Psoas muscle (tissue), 8 donors: ENCODE data around the gene NAV2. TPM values are rescaled to one million over a fixed set of nuclear protein-coding genes. Genes with fewer than 3 reads are reported as not detected.
A peak's percentile ranks its signal among the peaks of the same experiment; 100 is the strongest.

ENCODE experiments used
- ATAC-seq, 4 donors: fragments of 200-7000 bp; cut with Tn5 transposase; one replicate each; pipeline ENCODE4 v1.9.1; 2020; ENCODE audit warnings: moderate library complexity in 3 of 4, mild to moderate bottlenecking in 2 of 4
- DNase-seq, 2 donors: peaks; one replicate each; pipeline ENCODE4 v3.0.0-alpha.2; 2020
- H3K27ac ChIP-seq: fragments of 200-600 bp; one replicate; pipeline ENCODE4 v1.8.0; 2022
- H3K27me3 ChIP-seq, 3 donors: fragments of 200-600 bp in 1 of 3; one replicate each; pipeline versions ENCODE4 v1.6.1 to v1.8.0; 2013 to 2022; ENCODE audit warnings: low read length in 2 of 3, mild to moderate bottlenecking in 2 of 3, moderate library complexity in 1 of 3; ENCODE audit not compliant: insufficient read depth in 3 of 3
- H3K36me3 ChIP-seq, 2 donors: fragments of 200-600 bp in 1 of 2; one replicate each; pipeline versions ENCODE4 v1.6.1 to v1.8.0; 2013 to 2022; ENCODE audit warnings: low read depth in 1 of 2, mild to moderate bottlenecking in 1 of 2, moderate library complexity in 1 of 2; ENCODE audit not compliant: insufficient read depth in 1 of 2
- H3K4me1 ChIP-seq: fragments of 200-600 bp; one replicate; pipeline ENCODE4 v1.8.0; 2022
- H3K4me3 ChIP-seq: fragments of 200-600 bp; one replicate; pipeline ENCODE4 v1.8.0; 2022; ENCODE audit warnings: mild to moderate bottlenecking
- H3K9me3 ChIP-seq: fragments of 200-600 bp; one replicate; pipeline ENCODE4 v1.8.0; 2022
- WGBS, 3 donors: extraction: QIAGEN DNeasy Blood & Tissue Kit; methylation state at CpG; one replicate each; pipeline versions ENCODE4 v1.1.6 to v1.1.7; 2013; 5-methylcytosine and 5-hydroxymethylcytosine counted together
- intact Hi-C, 2 donors: fragments of 100-400 bp; cut with DNase I; formaldehyde crosslinking; loops; one replicate each; pipeline versions ENCODE4 v1.11.0 to v1.14.2; 2022
- polyA plus RNA-seq, 3 donors: library from polyadenylated mRNA; stranded (reverse); fragments of 200-250 nt; gene quantifications; one replicate each; pipeline ENCODE4 v1.2.3, GENCODE V29; 2013
- total RNA-seq, 4 donors: library from RNA; stranded (reverse); fragmentation: NEBNext Ultra II Directional in 2 of 4; extraction: Animal tissue kit (Norgen Biotek cat#: 25700) in 2 of 4; gene quantifications; one replicate each; pipeline versions ENCODE4 v1.2.1 to v1.2.4, GENCODE V29; 2021 to 2023
- TF ChIP-seq, protein P1 (sequence below): fragments of 200-600 bp; IDR thresholded peaks from one replicate; pipeline ENCODE4 v1.8.0; 2022; ENCODE audit warnings: antibody characterized with exemption
- donor health status: healthy with polysubstance abuse.
- donor health status: DM: no; HTN: no; CAD: no; lungs with moderate emphysema.
- donor health status: Bipolar disorder and iron deficiency.
- donor health status: healthy.
- donor health status: DM: yes; HTN: yes; CAD: no.
- donor health status: DM: no; HTN: no; CAD: no.
- donor health status: DM: no; HTN: no; CAD: no.
- donor health status: DM: yes; HTN: yes; CAD: no.

The NAV2 gene
- total and polyA plus RNA-seq, 7 donors: 0.68 to 21.8 (median 2.9) TPM

DNA sequence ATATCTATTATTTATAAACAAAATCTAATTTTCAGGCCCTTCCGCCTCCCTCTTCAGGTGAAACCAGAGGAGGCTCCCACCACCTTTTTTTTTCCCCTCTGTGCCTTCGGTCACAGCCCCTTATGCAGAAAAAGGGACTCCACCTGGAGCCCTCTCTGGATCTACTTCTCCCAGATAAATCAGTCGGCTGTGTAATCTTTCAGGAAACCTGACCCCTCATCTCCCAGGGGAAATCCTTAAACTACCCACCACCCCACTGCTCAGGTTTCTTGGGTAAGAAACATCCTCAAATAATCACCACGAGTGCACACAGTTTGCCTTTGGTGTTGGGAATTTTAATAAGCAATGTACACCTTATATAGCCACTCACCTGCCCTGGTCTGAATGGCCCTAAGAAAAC lies 104.2 kb downstream of the NAV2 start:
- intact Hi-C loops: no loop called here
- WGBS, 3 donors: 32 to 55% (median 39%) methylated on average over 4 of the region's 4 CpGs
- Histone ChIP-seq H3K4me1 (peaks cover 65% of the 10 kb centered on the region), H3K4me3 (no peak overlapping the region), H3K27me3 (no peaks in the 10 kb centered on the region), H3K36me3 (no peaks in the 10 kb centered on the region), H3K9me3 (no peaks in the 10 kb centered on the region), H3K27ac (no peak overlapping the region)
- ATAC-seq (no peak), DNase-seq (no peak)
- TF ChIP-seq, protein P1, sequence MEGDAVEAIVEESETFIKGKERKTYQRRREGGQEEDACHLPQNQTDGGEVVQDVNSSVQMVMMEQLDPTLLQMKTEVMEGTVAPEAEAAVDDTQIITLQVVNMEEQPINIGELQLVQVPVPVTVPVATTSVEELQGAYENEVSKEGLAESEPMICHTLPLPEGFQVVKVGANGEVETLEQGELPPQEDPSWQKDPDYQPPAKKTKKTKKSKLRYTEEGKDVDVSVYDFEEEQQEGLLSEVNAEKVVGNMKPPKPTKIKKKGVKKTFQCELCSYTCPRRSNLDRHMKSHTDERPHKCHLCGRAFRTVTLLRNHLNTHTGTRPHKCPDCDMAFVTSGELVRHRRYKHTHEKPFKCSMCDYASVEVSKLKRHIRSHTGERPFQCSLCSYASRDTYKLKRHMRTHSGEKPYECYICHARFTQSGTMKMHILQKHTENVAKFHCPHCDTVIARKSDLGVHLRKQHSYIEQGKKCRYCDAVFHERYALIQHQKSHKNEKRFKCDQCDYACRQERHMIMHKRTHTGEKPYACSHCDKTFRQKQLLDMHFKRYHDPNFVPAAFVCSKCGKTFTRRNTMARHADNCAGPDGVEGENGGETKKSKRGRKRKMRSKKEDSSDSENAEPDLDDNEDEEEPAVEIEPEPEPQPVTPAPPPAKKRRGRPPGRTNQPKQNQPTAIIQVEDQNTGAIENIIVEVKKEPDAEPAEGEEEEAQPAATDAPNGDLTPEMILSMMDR: no peak

DNA sequence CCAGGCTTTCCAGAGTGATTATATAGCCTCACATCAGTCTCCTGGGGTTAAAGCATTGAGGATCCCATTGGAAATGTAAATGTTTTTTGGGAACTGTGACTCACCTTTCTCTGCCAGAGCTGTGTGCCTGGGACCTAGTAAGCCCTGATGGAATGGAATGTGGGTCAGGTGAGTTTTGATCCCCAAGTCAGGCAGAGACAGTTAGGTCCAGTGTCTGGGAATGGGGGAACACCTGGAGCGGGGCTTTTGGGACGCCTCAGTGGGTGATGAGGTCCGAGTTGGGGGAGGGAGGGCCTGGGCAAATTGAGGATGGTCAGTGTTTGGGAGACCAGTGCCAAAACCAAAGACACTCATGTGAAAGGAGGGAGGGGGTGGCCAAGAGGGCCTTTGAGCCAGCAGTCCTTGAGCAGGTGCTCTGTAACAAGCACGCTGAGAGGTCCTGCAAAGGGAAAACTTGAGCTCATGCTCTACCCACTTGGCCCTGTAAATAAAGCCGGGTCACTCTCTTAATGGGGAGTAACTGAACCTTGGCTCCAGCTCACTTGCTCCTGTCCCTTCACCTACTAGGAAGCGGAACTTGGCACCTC lies 104.7 kb downstream of the NAV2 start:
- intact Hi-C loops: no loop called here
- DNase-seq: no peak
- Histone ChIP-seq H3K4me1 (peaks cover 60% of the 10 kb centered on the region), H3K36me3 (no peaks in the 10 kb centered on the region), H3K9me3 (no peaks in the 10 kb centered on the region), H3K27ac (no peak overlapping the region), H3K27me3 (no peaks in the 10 kb centered on the region), H3K4me3 (no peak overlapping the region)
- TF ChIP-seq, protein P1: no peak
- WGBS, 3 donors: 50 to 66% (median 65%) methylated on average over 6 of the region's 6 CpGs
- peak in 2 of 4 donors; percentile 17 to 36 for ATAC-seq

DNA sequence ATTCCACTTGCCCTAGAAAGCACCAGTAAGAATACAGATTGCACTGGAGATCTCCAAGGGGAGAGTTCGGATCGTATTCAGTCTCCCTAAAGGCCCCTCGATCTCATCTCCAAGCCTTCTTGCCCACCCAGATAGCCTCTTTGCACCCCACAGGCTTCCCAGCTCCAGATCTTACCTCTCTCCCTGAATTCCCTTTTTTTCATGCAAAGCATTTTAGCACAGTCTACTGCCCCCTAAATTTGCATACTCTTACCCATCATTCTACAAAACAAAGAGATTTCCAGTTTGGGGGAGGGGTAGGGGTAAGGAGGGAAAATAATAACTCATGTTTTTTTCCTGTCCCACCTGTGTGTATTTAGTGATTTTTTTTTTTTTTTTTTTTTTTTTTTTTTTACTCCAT lies 105.2 kb downstream of the NAV2 start:
- no peaks in the 10 kb centered on the region for H3K27me3 ChIP-seq
- TF ChIP-seq, protein P1: no peak
- H3K4me1 ChIP-seq: peaks cover 55% of the 10 kb centered on the region
- intact Hi-C loops: no loop called here
- H3K9me3 ChIP-seq: no peaks in the 10 kb centered on the region
- no peak overlapping the region for H3K4me3 ChIP-seq
- no peaks in the 10 kb centered on the region for H3K36me3 ChIP-seq
- 39 to 60% (median 58%) methylated on average over 3 of the region's 3 CpGs for WGBS, 3 donors
- no peak for ATAC-seq
- no peak for DNase-seq
- no peak overlapping the region for H3K27ac ChIP-seq

DNA sequence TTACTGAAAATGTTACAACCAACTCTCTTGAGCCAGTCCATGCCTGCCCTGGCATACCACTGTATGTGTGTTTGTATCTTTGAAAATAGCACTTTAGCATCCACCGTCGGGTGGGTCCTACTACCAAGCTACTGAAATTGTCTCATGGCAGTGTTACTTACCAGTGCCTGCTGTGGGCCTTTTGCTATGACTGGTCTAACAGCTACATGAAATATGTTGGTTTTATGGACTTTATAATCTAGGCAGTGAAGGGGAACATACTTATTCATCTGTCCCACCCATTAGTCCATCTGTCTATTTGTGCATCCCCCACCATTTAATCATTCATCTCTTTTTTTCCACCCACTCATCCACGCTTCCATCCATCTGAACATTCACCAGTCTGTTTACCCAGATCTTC lies 106.0 kb downstream of the NAV2 start:
- intact Hi-C loops: no loop called here
- ATAC-seq: no peak
- no peaks in the 10 kb centered on the region for H3K9me3 ChIP-seq
- TF ChIP-seq, protein P1: no peak
- H3K4me3 ChIP-seq: no peak overlapping the region
- DNase-seq: no peak
- no peaks in the 10 kb centered on the region for H3K27me3 ChIP-seq
- H3K27ac ChIP-seq: no peak overlapping the region
- peaks cover 47% of the 10 kb centered on the region for H3K4me1 ChIP-seq
- 90 to 95% (median 92%) methylated on average over 3 of the region's 3 CpGs for WGBS, 3 donors
- H3K36me3 ChIP-seq: no peaks in the 10 kb centered on the region

DNA sequence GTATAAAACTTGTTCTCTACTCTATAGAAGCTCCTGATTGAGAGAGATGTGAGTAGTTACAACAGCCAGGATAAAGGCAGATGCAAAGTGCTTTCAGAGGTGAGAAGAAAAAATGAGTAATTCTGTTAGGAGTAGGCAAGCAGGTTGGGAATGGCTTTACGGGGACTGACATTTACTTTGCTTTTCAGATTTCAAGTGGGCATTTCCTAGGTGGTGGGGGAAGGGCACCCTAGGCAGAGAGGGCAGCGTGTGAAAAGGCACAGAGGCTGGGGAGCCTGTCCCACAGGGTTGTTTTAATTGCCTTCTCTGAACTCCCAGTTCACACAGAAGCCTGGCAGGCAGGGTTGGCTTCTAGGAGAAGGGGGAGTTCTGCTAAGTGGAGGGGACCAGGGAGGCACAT lies 106.5 kb downstream of the NAV2 start:
- no peaks in the 10 kb centered on the region for H3K27me3 ChIP-seq
- H3K36me3 ChIP-seq: no peaks in the 10 kb centered on the region
- no peak overlapping the region for H3K27ac ChIP-seq
- no peak for ATAC-seq
- intact Hi-C loops: no loop called here
- H3K4me3 ChIP-seq: no peak overlapping the region
- no peak for DNase-seq
- no peaks in the 10 kb centered on the region for H3K9me3 ChIP-seq
- TF ChIP-seq, protein P1: no peak
- H3K4me1 ChIP-seq: peaks cover 42% of the 10 kb centered on the region
- 94 to 98% (median 97%) methylated on average over 2 of the region's 2 CpGs for WGBS, 3 donors
